ENCODE data around the gene HIVEP3. TPM values are rescaled to one million over a fixed set of nuclear protein-coding genes. Genes with fewer than 3 reads are reported as not detected.

Gene HIVEP3
- total RNA-seq, 1 donor from 2014 or later = 2.0 TPM

DNA sequence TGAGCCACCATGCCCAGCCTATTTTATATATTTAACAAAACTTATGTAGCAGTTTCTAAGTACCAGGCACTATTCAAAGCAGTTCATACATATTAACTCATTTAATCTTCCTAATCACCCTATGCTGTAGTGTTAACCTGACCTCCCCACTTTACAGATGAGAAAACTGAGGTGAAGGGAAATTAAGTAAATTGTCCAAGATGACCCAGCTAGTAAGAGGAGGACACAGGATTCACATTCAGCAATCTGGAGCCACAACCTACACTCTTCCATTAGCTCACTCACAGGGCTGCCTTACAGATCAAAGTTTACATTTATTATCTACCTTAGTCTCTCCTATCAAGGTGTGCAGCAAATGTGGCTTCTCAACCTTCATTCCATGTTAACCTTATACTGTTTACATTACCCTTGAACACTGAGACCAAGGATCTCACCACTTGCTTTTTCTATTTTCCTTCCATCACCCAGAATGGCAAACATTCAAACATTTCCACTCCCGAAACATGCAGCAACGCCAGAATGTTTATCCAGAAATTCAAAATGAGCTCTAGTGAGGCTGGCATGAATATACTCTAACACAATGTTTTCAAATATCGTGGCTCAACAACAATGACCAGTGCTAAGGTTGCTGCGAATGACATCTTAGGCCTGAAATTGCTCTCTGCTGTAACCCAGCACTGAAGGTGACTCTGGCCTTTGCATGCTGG is 24.5 kb downstream of the HIVEP3 start:
- DNase-seq (ENCODE audit: low read depth) = no peak

DNA sequence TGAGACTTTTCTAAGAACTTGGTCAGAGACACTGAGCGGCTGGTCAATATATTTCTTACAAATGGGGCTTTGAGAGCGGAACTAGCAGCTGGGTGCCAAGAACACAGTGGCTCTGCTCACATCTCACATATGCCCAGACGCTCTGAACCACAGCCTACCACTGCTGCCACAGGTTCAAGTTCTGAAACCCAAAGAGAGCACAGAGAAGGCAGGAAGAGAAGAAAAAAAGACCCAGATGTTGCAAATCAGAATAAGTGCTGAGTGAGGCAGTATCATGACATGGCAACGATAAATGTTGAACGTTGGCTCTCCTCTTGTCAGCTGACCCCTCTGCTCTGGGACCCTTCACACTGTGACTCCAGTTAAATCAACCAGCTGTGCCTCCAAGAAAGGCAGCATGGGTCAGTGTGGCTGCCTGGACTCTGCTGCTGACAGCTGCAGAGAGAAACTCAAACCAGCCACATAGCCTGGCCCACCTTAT is 26.4 kb downstream of the HIVEP3 start:
- peak; percentile 80 for DNase-seq (ENCODE audit: low read depth)

DNA sequence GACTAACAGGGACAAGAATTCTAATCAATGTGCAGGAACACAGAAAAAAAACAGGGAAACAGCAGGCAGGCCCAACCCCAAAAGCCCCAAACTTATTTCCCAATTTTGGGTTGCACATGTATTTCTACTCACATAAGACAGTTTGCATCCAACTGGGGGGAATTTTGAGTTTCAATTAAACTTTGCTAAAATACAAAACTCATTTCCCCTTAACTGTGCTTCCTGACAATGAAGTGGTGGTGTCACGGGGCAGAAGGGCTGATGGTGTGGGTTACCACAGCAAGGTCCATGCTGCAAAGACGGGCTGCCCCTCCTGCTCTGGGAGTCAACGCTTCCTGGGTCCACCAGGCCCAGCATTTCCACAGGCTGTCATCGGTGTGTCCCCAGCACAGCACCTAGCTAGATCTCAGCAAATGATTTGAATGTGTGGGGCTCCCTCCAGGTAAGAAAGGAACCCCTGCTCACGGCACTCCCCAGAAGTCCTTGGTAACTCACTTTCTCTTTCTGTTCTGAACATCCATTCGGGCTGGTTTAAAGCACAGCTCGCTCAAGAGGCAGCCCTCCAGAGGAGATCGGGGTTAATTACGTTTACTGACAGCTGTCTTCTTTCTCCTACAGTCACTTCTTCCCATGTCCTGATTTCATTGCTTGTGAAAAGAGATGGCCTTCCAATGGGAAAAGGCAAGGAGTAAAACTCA is 27.4 kb downstream of the HIVEP3 start:
- peak; percentile 70 for DNase-seq (ENCODE audit: low read depth)

- DNase-seq (ENCODE audit: low read depth) = peak; percentile 87
Measured at GRCh38 chr1:41890825-41891198, 27.9 kb downstream of the HIVEP3 start.

- DNase-seq (ENCODE audit: low read depth) = no peak
Measured at GRCh38 chr1:41889506-41890414, 29.0 kb downstream of the HIVEP3 start.

DNA sequence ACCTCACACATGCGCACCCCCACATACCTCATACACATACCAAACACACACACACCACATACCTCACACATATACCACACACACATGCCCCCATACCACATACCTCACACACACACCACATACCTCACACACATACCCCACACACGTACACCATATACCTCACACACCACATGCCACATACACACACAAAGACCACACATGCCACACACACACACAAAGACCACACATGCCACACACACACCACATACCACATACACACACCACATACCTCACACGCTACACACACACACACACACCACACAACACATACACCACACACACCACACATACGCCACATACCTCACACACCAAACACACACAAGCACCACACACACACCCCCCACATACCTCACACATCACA is 30.0 kb downstream of the HIVEP3 start:
- no peak for DNase-seq (ENCODE audit: low read depth)

GRCh38 chr1:41887365-41887764 is 31.4 kb downstream of the HIVEP3 start:
- no peak for DNase-seq (ENCODE audit: low read depth)

DNA sequence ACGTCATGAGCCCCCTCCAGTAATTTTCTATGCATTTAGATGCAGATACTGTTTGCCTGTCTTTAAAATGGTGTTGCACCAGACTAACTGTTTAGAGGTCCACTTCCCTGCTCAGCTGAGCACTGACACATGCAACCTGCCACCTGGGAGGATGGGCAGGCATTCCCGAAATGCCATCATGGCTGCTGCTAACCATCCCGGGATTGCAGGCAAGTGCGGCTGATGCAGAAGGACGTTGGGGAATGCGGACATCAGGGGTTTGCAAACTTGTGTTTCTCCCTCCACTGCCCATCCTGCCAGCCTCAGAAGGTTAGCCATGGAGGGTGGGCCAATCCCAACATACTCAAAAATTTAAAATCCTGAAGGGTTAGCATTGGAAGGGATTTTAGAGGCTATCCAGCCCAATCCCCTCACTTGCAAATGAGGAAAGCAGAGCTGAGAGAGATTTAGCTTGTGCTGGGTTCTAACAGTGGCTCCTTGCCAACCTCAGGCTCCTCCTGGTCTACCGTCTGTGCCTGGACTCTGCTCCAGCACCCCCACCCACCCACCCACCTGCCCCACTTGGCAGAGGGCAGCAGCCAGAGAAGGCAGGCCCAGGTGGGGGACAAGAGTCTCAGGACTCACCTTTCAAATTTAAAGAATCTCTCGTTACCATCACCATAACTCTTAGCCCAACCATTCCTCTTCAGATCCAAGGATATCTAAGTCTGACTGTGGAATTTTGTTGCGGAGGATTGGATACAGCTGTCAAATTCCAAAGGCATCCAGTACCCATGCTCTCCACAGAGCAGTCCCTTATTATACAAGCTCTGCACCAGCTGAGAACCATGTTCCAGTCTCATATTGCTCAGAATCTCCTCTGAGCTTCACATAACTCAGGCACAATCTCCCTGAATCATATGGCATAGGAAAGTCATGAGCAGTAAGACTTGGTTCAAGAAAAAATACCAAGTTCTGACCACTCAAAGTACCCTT is 34.2 kb downstream of the HIVEP3 start:
- peak; percentile 72 for DNase-seq (ENCODE audit: low read depth)

- DNase-seq (ENCODE audit: low read depth) = no peak
Measured at GRCh38 chr1:41883507-41883906, 35.2 kb downstream of the HIVEP3 start.

- no peak for DNase-seq (ENCODE audit: low read depth)
Measured at GRCh38 chr1:41882486-41882885, 36.2 kb downstream of the HIVEP3 start.

DNA sequence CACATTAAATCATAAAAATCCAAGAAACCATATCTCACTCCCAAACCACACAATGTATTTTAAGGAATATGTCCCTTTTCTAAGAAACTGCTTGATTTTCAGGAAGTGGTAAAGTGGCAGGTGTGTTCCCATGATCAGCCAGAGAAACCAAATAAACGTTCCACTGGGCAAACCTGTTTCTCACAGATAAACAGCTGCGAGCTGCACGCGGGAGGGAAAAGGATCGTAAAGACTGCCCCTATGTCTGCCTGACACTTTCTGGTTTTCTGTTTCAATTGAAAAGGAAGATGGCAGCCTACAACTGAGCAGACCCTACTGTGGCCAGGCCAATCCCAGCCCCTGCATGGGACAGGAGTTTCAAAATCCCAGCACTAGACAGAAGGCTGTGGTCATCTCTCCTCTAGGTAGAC is 36.6 kb downstream of the HIVEP3 start:
- no peak for DNase-seq (ENCODE audit: low read depth)

DNA sequence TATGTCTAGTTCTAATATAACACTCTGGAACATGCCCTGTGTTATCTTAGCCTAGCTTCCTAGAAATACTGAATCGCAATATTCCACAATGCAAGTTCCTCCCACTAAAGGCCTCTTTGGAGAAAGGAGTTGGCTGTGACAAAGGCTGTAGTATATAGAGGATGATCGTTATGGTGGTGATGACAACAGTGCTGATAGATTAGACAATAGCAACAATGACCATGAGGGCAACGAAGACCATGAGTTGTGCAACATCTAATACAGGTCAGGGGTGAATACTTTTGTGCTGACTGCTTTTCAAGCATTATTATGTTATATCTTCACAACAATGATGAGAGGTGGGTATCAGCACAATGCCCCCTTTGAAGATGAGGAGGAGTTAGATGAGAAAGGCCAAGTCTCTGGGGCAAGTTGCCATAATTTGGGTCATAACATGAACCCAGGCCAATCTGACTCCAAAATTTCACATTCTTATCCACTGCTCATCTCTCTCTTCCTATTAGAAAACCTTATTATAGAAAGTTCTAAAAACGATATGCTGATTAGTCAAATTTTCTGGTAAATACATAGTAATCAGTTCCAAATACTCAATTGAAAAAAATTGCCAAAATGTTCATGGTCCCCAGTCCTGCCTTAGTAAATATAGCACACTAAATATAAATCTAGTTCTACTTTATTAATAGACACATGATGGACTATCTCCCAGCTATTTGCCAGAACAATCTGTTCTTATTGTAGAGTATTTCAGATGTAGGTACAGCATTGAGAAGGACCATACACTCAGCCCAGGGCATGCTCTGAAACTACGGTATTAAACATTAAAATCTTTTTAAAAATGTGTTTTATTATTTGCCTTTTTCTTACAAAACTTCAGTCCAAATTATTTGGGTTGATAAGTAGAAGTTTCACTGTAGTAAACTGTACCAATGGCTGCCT is 37.5 kb downstream of the HIVEP3 start:
- no peak for DNase-seq (ENCODE audit: low read depth)

- DNase-seq (ENCODE audit: low read depth) = no peak
Measured at GRCh38 chr1:41880261-41880660, 38.5 kb downstream of the HIVEP3 start.

DNA sequence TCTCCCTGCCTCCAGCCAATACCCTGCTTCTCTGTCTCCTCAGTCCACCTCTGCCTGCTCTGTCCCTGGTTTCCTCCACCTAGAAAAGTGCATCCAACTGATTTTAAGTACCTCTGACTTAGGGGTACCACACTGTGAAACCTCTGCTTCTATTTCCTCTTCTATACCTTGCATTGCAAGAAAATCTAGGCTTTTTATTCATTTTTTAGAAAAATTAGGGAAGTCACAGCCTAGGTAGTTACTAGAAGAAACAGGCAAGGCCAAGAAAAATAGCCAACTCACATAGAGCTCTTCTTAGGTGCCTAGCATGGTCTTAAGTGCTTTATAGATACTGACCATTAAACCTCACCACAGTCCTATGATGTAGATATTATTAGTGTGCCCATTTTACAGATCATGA is 39.1 kb downstream of the HIVEP3 start:
- no peak for DNase-seq (ENCODE audit: low read depth)

DNA sequence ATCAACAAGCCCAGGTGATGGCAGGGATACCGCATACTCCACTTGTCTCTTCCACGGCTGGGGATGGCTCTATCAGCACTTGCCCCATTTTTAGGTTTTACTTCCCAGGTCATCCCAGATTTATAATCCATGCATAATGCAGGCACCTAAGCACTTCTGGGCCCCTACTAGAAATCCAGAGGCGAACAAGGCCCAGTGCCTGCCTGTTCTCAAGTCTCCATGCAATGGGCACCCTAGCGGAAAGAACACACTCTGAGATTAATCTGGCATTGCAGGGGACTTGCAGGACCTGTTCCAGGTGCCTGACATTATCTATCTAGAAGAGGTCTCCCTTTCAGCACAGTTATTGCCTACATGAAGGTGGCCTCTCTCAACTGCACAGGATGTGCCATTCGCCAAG is 39.8 kb downstream of the HIVEP3 start:
- no peak for DNase-seq (ENCODE audit: low read depth)

GRCh38 chr1:41878495-41878894 is 40.2 kb downstream of the HIVEP3 start:
- DNase-seq (ENCODE audit: low read depth) = no peak

DNA sequence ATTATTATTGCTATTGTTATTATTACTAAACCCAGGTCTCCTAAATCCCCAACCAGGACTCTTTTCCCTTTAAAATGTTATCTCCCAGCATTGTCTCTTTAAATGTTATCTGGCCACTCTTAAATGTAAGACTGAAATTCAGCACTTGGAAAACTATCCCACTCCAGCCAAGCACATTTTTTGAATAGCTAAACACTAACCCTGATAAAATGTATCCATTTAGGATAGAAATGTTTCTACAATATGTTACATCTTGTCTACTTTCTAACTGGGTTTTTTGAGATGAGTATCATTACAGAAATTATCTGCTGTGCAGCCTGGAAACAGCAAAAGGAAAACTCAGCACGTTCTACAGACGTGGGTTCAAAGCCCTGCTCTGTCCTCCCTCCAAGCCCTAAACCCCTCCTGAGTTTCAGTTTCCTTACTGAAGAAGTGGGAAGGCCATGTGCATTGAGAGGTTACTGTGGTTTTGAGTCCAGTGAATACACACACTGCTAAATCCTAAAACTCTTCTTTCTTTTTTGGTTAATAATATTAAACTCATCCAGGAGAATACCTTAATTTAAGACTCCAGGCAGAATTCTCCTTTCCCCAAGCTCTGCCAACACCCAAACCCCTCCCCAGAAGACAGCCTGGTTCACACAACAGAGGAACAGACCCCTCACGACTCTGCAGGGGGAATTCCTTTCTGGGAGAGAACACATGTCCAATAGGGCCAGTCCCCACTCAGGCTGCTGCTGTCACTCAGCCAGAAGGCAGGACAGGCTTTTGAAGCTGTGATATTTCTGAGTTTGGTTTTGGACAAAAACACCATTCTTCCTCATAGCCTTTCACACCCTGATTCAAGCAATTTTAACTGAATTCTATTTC is 41.9 kb downstream of the HIVEP3 start:
- peak; percentile 87 for DNase-seq (ENCODE audit: low read depth)

DNA sequence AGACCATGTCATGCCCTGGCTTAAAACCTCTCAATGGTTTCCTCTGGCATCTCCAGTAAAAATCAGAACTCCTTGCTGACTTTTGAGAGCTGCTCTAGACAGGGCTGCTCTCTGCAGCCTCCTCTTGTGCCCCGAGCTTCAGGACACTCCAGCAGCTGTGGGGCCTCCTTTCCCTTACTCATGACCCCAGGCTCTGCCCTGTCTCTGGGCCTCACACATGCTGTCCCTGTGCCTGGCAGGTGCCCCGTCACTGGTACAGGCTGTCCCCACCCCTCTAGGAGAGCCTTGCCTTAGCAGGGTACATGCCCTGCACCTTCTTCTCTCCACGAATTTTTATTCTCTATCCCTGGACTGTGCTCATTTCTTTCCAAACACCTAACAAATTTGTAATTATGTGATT is 43.2 kb downstream of the HIVEP3 start:
- DNase-seq (ENCODE audit: low read depth) = no peak

Measured in myocyte (in vitro differentiated cells).